T-helper 1 cell treated with Interleukin-12 subunit alpha and Interleukin-12 subunit beta and Interleukin-4 antibody, amounts not matched to agents 30 ng/mL and 1 ng/mL, for 36 hours (primary cell): Measurements from ENCODE around the gene ST13. TPM values are rescaled to one million over a fixed set of nuclear protein-coding genes. Genes with fewer than 3 reads are reported as not detected.
"Not testable (repeated sequence)": the region's sequence is repeated elsewhere in the genome, so short reads cannot be mapped to it uniquely, and the experiment has no call there.

ENCODE experiments used
- intact Hi-C: fragments of 100-400 bp; cut with micrococcal nuclease; formaldehyde crosslinking; loops from one replicate; pipeline ENCODE4 v1.15.1; 2024
- total RNA-seq: library from RNA; stranded (reverse); gene quantifications from 2 replicates; pipeline ENCODE4 v1.2.3, GENCODE V29; 2022

ST13 gene
- 121 and 124 TPM in 2 replicates for total RNA-seq

DNA sequence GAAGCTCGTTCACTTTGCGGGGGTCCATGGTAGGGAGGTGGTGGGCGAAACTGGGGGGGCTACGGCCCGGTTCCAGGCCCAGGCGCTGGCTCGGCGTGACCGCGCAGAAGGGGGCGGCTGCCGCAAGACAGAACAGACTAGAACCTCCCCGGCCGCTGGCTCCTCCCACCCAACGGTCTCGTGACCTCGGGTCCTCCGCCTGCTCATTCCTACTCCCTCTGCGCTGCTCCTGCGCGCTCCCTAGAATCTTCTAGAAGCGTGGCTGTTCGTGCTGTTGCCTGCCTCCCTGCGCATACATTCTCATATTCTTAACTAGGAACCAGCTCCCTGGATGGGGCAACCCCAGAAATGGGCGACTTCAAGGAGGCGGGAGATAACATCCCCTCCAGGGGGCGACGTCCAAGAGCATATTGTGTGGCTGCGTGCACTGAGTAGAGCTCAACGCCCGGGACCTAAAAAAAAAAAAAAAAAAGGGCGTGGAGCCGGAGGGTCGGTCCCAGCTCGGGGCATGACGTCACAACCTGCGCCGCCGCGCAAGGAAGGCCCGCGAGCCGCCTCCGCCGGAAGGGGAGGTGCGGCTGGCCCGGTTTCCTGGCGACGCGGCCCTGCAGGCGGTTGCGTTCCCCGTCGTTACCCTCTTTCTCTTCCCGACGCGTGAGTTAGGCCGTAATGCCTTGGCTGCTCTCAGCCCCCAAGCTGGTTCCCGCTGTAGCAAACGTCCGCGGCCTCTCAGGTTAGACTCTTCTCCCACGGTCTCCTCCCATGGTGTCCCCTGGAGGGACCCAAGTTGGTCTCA lies at the start of gene ST13, which contains the start of gene XPNPEP3:
Gene ST13, minus strand, starts transcription at position 127 of the 796 bp plus-strand sequence. Its CDS starts 99 bp downstream, at position 28.
Gene XPNPEP3, plus strand, starts transcription at position 636 of the 796 bp plus-strand sequence. Its CDS starts 34 bp downstream, at position 670.
- intact Hi-C loops, result loop anchor here (1.0 to 2.0 kb wide), 12 partner anchors 37 to 680 kb away; partner anchors contain the start of genes ACO2, L3MBTL2, MRTFA and PHF5A

DNA sequence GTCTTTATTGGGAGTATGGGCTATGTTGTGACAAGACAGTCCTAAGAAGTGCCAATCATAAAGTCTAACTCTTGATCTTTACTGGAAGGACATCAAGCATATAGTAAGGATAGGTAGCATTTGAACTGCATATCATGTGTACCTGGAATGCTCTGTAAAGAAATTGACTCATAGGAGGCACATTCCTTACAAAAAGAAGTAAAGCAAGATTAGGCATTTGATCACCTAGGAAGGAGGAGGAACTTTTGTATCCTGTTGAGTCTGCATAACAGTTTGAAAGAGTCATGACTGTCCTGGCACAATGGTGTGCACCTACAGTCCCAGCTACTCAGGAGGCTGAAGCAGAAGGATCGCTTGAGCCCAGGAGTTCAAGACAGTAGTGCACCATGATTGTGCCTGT lies 47.7 kb upstream of the ST13 start:
- intact Hi-C loops, result no loop called here

DNA sequence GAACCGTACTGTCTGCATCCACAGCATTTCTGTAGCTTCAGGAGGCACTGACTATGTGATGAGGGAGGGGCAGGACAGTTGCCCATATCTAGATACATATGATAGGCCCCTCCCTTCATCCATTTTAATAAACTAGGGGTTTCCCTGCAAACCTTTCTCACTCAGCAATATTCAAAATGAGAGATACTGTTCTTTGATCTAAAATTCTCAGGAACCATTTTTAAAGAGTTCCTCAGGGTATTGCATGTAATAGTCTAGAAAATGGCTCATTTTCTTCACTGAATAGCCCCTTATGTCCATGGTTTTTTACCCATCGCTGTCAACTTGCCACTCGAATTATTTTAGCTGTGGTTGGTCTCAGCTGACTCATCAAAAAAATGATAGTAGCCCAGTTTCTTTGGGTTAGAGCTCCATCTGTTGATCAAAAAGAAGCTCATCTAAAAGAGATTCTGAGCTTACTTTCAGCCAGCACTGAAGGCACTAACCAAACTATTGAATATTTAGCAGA lies 42.5 kb upstream of the ST13 start:
- intact Hi-C loops, result loop anchor here (1.0 to 10.0 kb wide), 6 partner anchors 43 to 462 kb away; partner anchors contain the start of gene ST13

DNA sequence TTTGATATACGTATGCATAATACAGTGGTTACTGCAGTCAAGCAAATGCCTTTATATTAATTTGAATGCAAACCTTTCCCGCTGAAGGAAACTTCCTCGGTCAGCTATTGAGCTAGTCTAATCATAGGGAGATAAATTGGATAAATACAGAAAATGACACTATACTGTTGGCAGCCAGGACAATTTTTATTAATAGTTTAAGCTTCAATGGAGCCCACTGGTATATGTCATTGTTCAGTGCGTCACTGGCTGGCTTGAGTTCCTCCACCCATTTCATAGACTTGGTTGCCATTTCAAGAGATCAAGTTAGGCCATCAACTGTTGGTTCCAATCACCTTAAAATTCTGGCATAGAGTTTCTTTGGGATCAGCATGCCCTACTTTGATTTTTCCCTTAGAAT lies 38.0 kb upstream of the ST13 start:
- intact Hi-C loops, result loop anchor here (10.0 kb wide), 1 partner anchor 130 kb away; no protein-coding TSS in a partner anchor

DNA sequence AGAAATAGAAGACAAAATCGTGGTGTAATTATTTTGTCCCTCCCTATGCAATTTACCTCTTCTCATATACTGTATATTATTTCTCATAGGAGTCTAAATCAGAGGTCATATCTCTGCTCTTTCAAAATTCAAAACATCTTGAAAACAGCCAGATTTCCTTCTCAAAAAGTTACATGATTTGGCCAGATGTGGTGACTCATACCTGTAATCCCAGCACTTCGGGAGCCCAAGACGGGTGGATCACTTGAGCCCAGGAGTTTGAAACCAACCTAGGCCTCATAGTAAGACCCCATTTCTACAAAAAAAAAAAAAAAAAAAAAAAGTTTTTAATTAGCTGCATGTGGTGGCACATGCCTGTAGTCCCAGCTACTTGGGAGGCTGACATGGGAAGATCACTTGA lies 34.4 kb upstream of the ST13 start:
- intact Hi-C loops, result loop anchor here (10.0 kb wide), 1 partner anchor 126 kb away; no protein-coding TSS in a partner anchor

DNA sequence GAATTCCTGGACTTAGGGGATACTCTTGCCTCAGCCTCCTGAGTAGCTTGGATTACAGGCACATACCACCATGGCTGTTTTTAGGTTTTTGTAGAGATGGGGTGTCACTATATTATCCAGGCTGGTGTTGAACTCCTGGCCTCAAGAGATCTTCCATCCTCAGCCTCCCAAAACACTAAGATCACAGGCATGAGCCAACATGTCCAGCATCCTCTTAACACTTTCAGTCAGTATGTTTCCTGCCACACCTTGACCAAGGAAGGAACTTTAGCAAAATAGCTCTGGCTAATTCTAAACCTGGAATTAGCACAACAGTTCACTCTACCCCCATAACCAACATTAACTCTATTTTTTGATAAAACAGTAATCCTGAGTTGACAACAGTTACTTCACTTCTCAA lies 32.7 kb upstream of the ST13 start:
- intact Hi-C loops, result no loop called here

DNA sequence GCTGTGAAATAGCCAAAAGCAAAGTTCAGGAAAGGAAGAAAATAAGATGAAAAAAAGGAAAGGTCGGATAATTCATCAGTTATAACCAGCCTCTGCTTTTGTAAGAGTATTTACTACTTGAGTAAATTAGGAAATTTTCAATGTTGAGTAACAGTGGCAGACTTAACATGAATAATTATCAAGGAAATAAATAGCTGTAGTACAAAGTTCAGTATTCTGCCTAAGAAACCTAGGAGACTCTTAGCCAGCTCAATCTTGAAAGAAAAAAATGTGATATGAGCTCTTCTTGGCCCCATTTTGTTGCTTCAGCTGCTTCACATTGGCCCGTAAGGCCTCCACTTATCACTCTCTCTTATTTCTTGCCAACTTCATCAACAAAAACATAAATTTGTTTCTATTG lies 22.5 kb upstream of the ST13 start:
- intact Hi-C loops, result no loop called here

DNA sequence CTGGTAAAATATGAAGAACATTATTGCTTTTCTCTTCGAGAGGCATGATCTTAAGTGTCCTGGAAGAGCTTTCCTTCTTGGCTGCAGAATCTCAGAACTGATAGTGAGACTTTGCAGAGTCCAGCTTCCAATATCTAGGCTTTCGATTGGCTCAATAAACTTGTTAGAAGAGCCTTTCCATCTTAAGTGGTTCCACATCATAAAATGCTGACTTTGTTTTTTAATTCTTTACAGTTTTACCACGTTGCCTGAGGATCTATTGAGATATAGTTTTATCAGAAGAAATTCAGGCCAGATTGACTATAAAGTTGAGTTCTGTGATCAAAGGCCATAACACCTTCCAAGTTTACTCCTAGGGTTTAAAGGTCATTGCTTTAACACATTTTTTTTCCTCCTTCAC lies 21.0 kb upstream of the ST13 start:
- intact Hi-C loops, result no loop called here

DNA sequence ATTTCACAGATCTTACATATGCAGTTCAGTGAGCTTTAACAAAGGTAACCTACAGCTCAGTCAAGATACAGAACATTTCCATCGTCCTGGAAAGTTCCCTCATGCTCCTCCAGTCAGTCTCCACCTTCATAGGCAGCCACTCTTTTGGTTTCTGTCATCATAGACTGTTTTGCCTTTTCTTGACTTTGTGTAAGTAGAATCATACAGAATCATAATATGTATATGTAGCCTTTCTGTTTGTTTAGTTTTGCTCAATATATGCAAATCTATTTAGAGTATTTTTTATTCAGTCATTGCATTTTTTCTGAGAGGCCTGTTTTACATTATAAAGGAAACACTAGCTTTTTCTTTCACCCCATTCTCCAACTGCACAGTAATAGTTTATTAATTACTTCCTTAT lies 20.5 kb upstream of the ST13 start:
- intact Hi-C loops, result no loop called here

DNA sequence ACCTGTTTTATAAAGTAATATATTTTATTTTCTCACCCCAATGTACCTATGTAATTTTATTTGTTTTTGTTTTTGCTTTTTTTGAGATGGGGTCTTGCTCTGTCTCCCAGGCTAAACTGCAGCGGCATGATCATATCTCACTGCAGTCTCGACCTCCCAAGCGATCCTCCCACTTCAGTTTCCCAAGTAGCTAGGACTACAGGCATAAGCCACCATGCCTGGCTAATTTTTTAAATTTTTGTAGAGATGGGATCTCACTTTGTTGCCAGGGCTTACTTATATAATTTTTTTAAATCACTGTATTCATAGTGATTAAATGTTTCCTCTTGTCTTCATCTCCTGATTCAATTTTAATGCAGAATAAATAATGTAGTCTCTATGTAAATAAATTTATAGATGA lies 18.7 kb upstream of the ST13 start:
- intact Hi-C loops, result no loop called here

DNA sequence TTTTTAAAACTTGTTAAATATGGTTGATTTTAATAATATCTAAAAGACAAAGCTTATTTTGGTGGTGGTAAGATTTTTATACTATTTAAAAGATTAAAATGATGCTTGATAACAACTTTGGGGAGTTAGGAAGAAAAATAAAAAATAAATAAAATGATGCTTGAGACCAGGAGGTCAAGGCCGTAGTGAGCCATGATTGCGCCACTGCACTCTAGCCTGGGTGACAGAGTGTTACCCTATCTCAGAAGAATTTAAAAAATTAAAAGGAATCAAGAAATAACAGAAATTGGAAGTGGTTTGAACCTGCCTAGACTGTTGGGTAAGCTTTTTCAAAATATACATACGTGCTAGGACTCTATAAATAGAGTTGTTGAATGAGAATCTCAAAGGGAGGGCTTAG lies 17.6 kb upstream of the ST13 start:
- intact Hi-C loops, result no loop called here

DNA sequence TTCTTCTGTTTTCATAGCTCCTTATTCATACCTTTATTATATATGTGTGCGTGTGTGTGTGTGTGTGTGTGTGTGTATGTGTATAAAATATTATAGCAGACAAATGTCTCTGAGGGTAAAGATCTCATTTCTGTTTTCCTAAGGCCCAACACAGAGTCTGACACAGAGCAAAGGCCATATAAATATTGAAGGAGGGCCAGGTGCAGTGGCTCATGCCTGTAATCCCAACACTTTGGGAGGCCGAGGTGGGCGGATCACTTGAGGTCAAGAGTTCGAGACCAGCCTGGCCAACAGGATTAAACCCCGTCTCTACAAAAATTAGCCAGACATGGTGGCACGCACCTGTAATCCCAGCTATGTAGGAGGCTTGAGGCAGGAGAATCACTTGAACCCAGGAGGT lies 11.9 kb upstream of the ST13 start:
- intact Hi-C loops, result not testable (repeated sequence)

DNA sequence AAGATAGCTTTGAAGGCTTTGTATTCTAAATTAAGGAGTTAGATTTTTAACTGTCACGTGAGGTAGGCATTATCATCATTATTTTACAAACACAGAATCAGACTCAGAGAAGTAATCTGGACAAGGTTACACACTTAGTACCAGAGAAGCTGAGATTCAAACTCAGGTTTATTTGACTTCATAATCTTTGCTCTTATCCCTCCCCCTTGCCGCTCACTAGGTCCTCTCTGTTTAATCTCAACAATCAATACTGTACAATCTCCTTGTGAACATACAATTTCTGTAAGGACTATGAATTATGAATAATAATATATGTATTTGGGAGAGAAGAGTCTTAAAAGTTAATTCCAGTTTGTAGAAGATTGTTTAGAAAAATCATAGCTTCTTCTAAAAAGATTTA lies 10.7 kb upstream of the ST13 start:
- intact Hi-C loops, result no loop called here

DNA sequence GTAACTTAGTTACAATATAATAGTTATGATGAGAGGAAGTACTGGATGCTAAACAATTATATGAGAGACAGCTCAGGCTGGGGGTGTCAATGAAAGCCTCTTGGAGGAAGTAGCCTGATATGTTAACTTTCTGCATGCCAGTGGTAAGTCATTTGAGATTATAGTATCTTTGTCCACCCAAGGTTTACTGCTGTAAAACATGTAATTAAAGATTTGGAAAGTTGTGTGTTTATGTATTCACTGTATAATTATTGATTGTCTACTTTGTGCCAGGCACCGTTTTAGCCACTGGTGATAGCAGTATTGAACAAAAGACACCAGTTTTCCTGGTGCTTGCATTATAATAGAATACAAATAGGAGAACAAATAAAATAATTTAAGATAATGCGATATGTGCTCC lies 6.1 kb upstream of the ST13 start:
- intact Hi-C loops, result no loop called here

DNA sequence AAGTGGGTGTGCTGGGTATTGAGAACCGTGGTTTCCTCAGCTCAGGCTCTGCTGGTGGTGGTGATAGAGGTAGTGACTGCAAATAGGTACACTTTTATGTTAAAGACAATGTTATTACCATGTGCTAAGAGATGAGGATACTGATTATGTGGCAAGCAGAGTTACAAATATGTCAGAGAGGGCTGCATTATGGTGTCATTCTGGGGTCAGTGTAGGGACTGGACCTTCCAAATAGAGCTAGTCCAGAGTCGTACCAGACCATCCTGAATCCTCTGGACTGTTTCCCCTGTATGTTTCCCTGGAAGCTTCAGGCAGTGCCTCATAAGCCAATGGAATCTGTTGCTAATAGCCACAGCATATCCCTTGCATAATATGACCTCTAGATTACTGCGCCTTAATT lies 5.6 kb upstream of the ST13 start, which contains the start of gene DNAJB7:
Gene DNAJB7, minus strand, starts transcription at position 101 of the 400 bp plus-strand sequence. CDS start 119 bp downstream, outside the sequence.
- intact Hi-C loops, result no loop called here

DNA sequence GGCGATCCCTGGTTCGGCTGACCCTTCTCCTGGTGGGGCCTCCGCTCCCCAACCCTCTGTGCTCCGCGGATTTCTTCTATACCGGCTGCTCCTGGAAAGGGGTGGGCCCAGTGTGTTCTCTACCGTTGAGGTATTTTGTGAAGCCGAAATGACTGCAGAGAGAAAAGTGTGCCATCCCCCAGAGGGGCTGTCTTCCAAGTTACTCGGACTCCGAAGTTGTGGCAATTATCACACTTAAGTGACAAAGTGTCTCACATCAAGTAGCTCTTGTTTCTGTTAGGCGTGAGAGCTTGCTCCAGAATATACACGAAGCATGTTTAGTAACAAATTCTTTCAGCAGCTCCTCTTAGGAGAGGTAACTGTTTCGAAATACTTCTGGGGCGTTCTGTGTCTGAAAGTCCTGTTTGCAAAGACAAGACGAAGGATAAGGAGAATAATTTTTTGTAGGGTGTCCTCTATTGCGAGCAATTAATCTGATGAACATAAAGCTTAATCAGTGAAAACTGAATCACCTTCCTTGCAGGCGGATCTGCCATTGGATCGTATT lies 943 bp upstream of the ST13 start:
- intact Hi-C loops, result loop anchor here (1.0 to 2.0 kb wide), 5 partner anchors 165 to 681 kb away; partner anchors contain the start of genes ACO2, L3MBTL2, PHF5A and TNRC6B

DNA sequence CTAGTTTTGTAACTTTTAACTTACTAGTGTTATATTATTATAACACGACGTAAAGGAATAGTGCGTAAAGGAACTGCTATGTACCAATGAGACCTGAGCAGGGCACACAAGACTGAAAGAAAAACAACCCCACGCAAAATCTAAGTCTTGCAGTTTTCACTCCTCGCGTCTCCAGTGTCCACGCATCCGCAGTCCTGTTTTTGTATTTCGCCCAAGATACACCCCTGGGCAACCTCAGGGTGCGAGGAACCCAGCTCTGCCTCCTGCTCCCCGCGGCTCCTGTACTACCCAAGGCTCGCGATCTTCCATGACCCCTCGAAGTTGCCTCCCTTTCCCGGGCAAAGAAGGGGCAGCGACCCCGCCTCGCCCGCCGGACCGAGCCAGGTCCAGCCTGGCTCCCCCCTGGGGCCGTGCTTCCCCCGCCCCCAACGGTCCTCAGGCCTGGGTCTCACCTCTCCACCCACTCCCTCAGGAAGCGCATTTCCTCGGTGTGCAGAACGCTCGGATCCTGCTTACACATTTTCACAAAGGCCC lies 393 bp downstream of the ST13 start:
- intact Hi-C loops, result loop anchor here (1.0 to 2.0 kb wide), 10 partner anchors 37 to 679 kb away; partner anchors contain the start of genes ACO2, L3MBTL2, MRTFA and PHF5A

DNA sequence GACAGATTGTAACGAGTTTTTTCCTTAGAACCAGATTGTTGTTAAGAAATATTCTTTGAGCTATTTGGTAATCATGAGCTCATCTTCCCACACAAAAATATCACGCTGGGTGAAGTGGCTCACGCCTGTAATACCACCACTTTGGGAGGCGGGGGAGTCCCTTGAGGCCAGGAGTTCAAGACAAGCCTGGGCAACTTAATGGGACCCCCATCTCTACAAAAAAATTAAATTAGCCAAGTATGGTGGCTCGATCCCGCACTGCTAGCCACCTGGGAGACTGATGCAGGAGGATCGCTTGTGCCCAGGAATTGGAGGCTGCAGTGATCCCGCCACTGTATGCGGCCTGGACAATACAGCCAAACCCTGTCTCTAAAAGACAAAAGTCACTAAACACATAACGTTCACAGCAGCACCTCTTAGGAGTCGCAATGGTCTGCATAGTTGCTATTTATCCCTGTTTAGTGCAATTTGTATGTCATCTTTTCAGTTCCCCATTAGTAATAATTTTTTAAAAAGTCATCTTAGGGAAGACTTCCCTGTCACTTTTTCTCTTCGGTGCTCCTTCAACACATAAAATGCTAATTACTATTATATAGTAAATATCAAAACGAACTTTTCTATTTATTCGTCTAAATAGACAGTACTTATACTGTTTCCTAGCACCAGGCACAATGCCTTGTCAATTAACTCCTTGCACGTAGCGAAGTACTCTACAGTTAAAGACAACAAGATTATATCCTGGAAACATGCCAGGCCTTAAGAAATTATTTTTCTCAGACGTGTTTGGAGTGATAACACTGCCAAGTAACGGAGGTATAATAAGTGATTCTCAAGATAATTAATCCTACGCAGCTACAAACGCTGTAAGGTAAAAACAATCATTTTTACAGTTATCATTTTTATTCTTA lies 1.1 kb downstream of the ST13 start:
- intact Hi-C loops, result no loop called here

DNA sequence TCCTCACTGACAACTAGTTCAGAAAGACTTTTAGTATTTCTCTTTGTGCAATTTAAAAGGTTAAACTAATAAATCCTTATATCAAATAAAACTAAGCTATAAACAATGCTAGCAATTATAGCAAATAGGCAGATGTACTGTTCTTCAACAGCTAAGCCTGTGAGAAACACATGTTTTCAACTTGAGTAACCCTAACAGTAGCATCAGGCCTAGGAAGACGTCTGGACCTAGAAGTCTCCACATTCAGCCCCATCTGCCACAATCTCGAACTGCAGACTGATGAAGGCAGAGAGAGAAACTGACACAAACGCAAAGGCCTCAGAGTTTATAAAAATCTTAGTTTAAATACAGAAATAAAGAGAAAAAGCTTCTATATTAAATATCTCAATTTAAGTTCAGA lies 2.5 kb downstream of the ST13 start:
- intact Hi-C loops, result no loop called here

DNA sequence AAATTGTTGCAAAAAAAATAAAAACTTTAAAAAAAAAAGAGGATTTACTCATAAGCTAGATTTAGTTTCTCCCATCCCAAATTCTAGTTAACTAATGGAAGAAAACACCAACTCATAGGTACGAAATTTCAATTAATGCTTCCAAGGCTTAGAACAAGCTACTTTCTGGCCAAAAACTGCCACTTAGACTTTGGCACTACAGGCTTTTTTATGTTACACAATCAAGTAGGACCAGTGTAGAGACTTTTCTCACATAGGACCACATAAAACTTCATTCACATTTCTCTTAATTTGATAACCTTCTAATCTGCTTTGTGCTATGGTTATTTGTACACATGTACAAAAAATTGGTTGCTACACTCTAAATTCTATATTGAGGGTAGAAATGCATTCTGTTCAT lies 3.1 kb downstream of the ST13 start:
- intact Hi-C loops, result no loop called here

DNA sequence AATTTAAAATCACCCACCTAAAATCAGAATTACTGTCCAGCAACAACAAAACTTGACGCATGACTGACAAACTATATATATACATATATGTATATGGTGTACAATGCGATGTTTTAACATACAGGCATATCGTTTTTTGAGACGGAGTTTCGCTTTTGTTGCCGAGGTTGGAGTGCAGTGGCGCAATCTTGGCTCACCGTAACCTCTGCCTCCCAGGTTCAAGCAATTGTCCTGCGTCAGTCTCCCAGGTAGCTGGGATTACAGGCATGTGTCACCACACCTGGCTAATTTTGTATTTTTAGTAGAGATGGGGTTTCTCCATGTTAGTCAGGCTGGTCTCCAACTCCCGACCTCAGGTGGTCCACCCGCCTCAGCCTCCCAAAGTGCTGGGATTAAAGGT lies 10.6 kb downstream of the ST13 start:
- intact Hi-C loops, result not testable (repeated sequence)
